ENCODE data around the gene MEIS2.

Gene MEIS2

GRCh38 chr15:36886191-36886590 lies 214.2 kb downstream of the MEIS2 start:
- DNase-seq = no peak

GRCh38 chr15:36885771-36886170 lies 214.6 kb downstream of the MEIS2 start:
- DNase-seq = no peak

- no peak for DNase-seq
These were observed 215.3 kb downstream of the MEIS2 start for GRCh38 chr15:36884936-36885635.

- no peak for DNase-seq
These were observed 215.9 kb downstream of the MEIS2 start for GRCh38 chr15:36884518-36884875.

GRCh38 chr15:36883713-36884517 lies 216.4 kb downstream of the MEIS2 start:
- peak; percentile 17 for DNase-seq

GRCh38 chr15:36882487-36883131 lies 217.7 kb downstream of the MEIS2 start:
- no peak for DNase-seq

GRCh38 chr15:36882056-36882455 lies 218.3 kb downstream of the MEIS2 start:
- DNase-seq = no peak

GRCh38 chr15:36881516-36881915 lies 218.8 kb downstream of the MEIS2 start:
- no peak for DNase-seq

GRCh38 chr15:36880913-36881460 lies 219.4 kb downstream of the MEIS2 start:
- no peak for DNase-seq

- DNase-seq = no peak
These were observed 220.0 kb downstream of the MEIS2 start for GRCh38 chr15:36880224-36880912.

GRCh38 chr15:36879568-36880222 lies 220.7 kb downstream of the MEIS2 start:
- no peak for DNase-seq

- no peak for DNase-seq
These were observed 221.6 kb downstream of the MEIS2 start for GRCh38 chr15:36878684-36879262.

GRCh38 chr15:36877796-36878683 lies 222.3 kb downstream of the MEIS2 start:
- DNase-seq = no peak

GRCh38 chr15:36877294-36877693 lies 223.1 kb downstream of the MEIS2 start:
- no peak for DNase-seq

GRCh38 chr15:36875740-36876334 lies 224.5 kb downstream of the MEIS2 start:
- no peak for DNase-seq

GRCh38 chr15:36874930-36875329 lies 225.4 kb downstream of the MEIS2 start:
- no peak for DNase-seq

GRCh38 chr15:36867436-36867835 lies 232.9 kb downstream of the MEIS2 start:
- no peak for DNase-seq

GRCh38 chr15:36866896-36867295 lies 233.5 kb downstream of the MEIS2 start:
- DNase-seq = no peak

GRCh38 chr15:36863570-36863969 lies 236.8 kb downstream of the MEIS2 start:
- no peak for DNase-seq

GRCh38 chr15:36860792-36861191 lies 239.6 kb downstream of the MEIS2 start:
- DNase-seq = no peak

- no peak for DNase-seq
These were observed 241.9 kb downstream of the MEIS2 start for GRCh38 chr15:36858423-36858822.
